H9 (cell line): ENCODE results near the gene ADARB2. TPM values are rescaled to one million over a fixed set of nuclear protein-coding genes. Genes with fewer than 3 reads are reported as not detected.

Experiments
- DNase-seq: peaks from one replicate; pipeline ENCODE4 v3.0.0-alpha.2; 2017
- H2AFZ ChIP-seq: one replicate; pipeline ENCODE4 v1.6.1; 2013; ENCODE audit warnings: mild to moderate bottlenecking, low read length, control low read depth, moderate library complexity
- H2AK5ac ChIP-seq: 2 replicates; pipeline ENCODE4 v1.6.1; 2013; ENCODE audit warnings: low read length, control low read depth, mixed read lengths; ENCODE audit not compliant: insufficient read length
- H2BK120ac ChIP-seq: one replicate; pipeline ENCODE4 v1.6.1; 2013; ENCODE audit warnings: low read depth, mild to moderate bottlenecking, low read length, control low read depth, inconsistent platforms; ENCODE audit not compliant: poor library complexity, severe bottlenecking
- H2BK12ac ChIP-seq: 2 replicates; pipeline ENCODE4 v1.6.1; 2013; ENCODE audit warnings: low read length, control low read depth, mixed read lengths, low read depth; ENCODE audit not compliant: insufficient read length
- H2BK15ac ChIP-seq: 2 replicates; pipeline ENCODE4 v1.6.1; 2013; ENCODE audit warnings: low read depth, low read length, control low read depth
- H2BK20ac ChIP-seq: one replicate; pipeline ENCODE4 v1.6.1; 2013; ENCODE audit warnings: low read depth, mild to moderate bottlenecking, low read length, control low read depth, inconsistent platforms; ENCODE audit not compliant: poor library complexity, severe bottlenecking
- H2BK5ac ChIP-seq: 2 replicates; pipeline ENCODE4 v1.6.1; 2013; ENCODE audit warnings: low read length, control low read depth, mixed read lengths; ENCODE audit not compliant: insufficient read length
- H3K14ac ChIP-seq: 2 replicates; pipeline ENCODE4 v1.6.1; 2013; ENCODE audit warnings: low read length, control low read depth; ENCODE audit not compliant: insufficient read depth
- H3K18ac ChIP-seq: 2 replicates; pipeline ENCODE4 v1.6.1; 2013; ENCODE audit warnings: low read depth, mild to moderate bottlenecking, mixed read lengths, low read length, control low read depth; ENCODE audit not compliant: insufficient read length
- H3K23ac ChIP-seq: 2 replicates; pipeline ENCODE4 v1.6.1; 2013; ENCODE audit warnings: low read length, control low read depth, mixed read lengths, low read depth; ENCODE audit not compliant: insufficient read length
- H3K23me2 ChIP-seq: 2 replicates; pipeline ENCODE4 v1.6.1; 2013; ENCODE audit warnings: low read depth, mild to moderate bottlenecking, mixed read lengths, low read length, control low read depth; ENCODE audit not compliant: insufficient read length, poor library complexity, severe bottlenecking
- H3K27ac ChIP-seq: 2 replicates; pipeline ENCODE4 v1.5.1; 2013; ENCODE audit warnings: low read length, control low read depth, mixed read lengths, low read depth; ENCODE audit not compliant: insufficient read length
- H3K27me3 ChIP-seq: 2 replicates; pipeline ENCODE4 v1.6.1; 2013; ENCODE audit warnings: low read length, control low read depth, inconsistent platforms; ENCODE audit not compliant: insufficient read depth
- H3K4ac ChIP-seq: 2 replicates; pipeline ENCODE4 v1.6.1; 2013; ENCODE audit warnings: low read depth, mild to moderate bottlenecking, control low read depth, inconsistent platforms, low read length, moderate library complexity
- H3K4me1 ChIP-seq: 2 replicates; pipeline ENCODE4 v1.6.1; 2013; ENCODE audit warnings: low read length, control low read depth, inconsistent platforms; ENCODE audit not compliant: insufficient read depth
- H3K4me2 ChIP-seq: 2 replicates; pipeline ENCODE4 v1.6.1; 2013; ENCODE audit warnings: low read length, control low read depth, mixed read lengths; ENCODE audit not compliant: insufficient read length, insufficient read depth
- H3K56ac ChIP-seq: 2 replicates; pipeline ENCODE4 v1.6.1; 2013; ENCODE audit warnings: low read depth, mild to moderate bottlenecking, mixed read lengths, low read length, control low read depth; ENCODE audit not compliant: insufficient read length
- H3K79me1 ChIP-seq: 2 replicates; pipeline ENCODE4 v1.6.1; 2013; ENCODE audit warnings: low read depth, mild to moderate bottlenecking, moderate library complexity, low read length, control low read depth, inconsistent platforms; ENCODE audit not compliant: insufficient read depth, poor library complexity, severe bottlenecking
- H3K79me2 ChIP-seq: 2 replicates; pipeline ENCODE4 v1.6.1; 2013; ENCODE audit warnings: low read length, control low read depth, inconsistent platforms; ENCODE audit not compliant: insufficient read depth
- H3K9ac ChIP-seq: 2 replicates; pipeline ENCODE4 v1.6.1; 2013; ENCODE audit warnings: low read length, control low read depth, mixed read lengths; ENCODE audit not compliant: insufficient read length; ENCODE audit errors: extremely low read depth
- H3K9me3 ChIP-seq: one replicate; pipeline ENCODE4 v1.6.1; 2013; ENCODE audit warnings: low read depth, low read length, inconsistent platforms; ENCODE audit not compliant: control insufficient read depth
- H3T11ph ChIP-seq: one replicate; pipeline ENCODE4 v1.6.1; 2013; ENCODE audit warnings: mild to moderate bottlenecking, low read length, control low read depth, inconsistent platforms
- H4K20me1 ChIP-seq: one replicate; pipeline ENCODE4 v1.6.1; 2013; ENCODE audit not compliant: control insufficient read depth, insufficient read length, insufficient read depth
- H4K5ac ChIP-seq: 2 replicates; pipeline ENCODE4 v1.6.1; 2013; ENCODE audit warnings: low read depth, mild to moderate bottlenecking, mixed read lengths, low read length, control low read depth; ENCODE audit not compliant: insufficient read length
- H4K8ac ChIP-seq: replicated peaks from 2 replicates; pipeline ENCODE4 v1.6.1; 2013; ENCODE audit warnings: low read length, control low read depth, mixed read lengths, low read depth; ENCODE audit not compliant: insufficient read length
- H4K91ac ChIP-seq: 2 replicates; pipeline ENCODE4 v1.6.1; 2013; ENCODE audit warnings: low read depth, mild to moderate bottlenecking, moderate library complexity, mixed read lengths, low read length, control low read depth; ENCODE audit not compliant: insufficient read length
- H3K27ac Mint-ChIP-seq, 3 experiments: 2 replicates in 2 of 3; 3 replicates in 1 of 3; pipeline ENCODE4 v1.8.0; 2020 to 2021; ENCODE audit warnings: mixed read lengths in 3 of 3, mild to moderate bottlenecking in 1 of 3, moderate library complexity in 1 of 3
- H3K27me3 Mint-ChIP-seq: 2 replicates; pipeline ENCODE4 v1.8.0; 2021; ENCODE audit warnings: low read depth, mild to moderate bottlenecking, moderate library complexity, mixed read lengths
- H3K36me3 Mint-ChIP-seq, 3 experiments: 2 replicates in 2 of 3; 3 replicates in 1 of 3; pipeline ENCODE4 v1.8.0; 2020 to 2021; ENCODE audit warnings: low read depth in 3 of 3, mixed read lengths in 3 of 3; ENCODE audit not compliant: insufficient read depth in 1 of 3
- H3K4me1 Mint-ChIP-seq, 2 experiments: 2 replicates each; pipeline ENCODE4 v1.8.0; 2020; ENCODE audit warnings: mixed read lengths in 2 of 2
- H3K4me3 Mint-ChIP-seq, 2 experiments: 2 replicates in 1 of 2; 3 replicates in 1 of 2; pipeline ENCODE4 v1.8.0; 2020 to 2021; ENCODE audit warnings: mild to moderate bottlenecking in 2 of 2, mixed read lengths in 2 of 2, moderate library complexity in 1 of 2
- H3K9me3 Mint-ChIP-seq, 2 experiments: 2 replicates in 1 of 2; 3 replicates in 1 of 2; pipeline ENCODE4 v1.8.0; 2020; ENCODE audit warnings: mild to moderate bottlenecking in 2 of 2, mixed read lengths in 2 of 2, moderate library complexity in 1 of 2
- WGBS: extraction: QIAGEN DNeasy Blood & Tissue Kit; methylation state at CpG from one replicate; pipeline ENCODE4 v1.1.7; 2013; ENCODE audit warnings: missing lambda C conversion rate, low lambda C conversion rate, mixed read lengths; ENCODE audit not compliant: insufficient read length; ENCODE audit errors: extremely low coverage; 5-methylcytosine and 5-hydroxymethylcytosine counted together
- total RNA-seq: library from RNA; stranded (reverse); gene quantifications from 2 replicates; pipeline ENCODE4 v1.2.1, GENCODE V29; 2021
- TF ChIP-seq, protein P1 (sequence below): fragments of 200-600 bp; sonication (generic); conservative IDR thresholded peaks from 3 replicates; pipeline ENCODE4 v1.8.0; 2021; ENCODE audit warnings: antibody characterized with exemption, mild to moderate bottlenecking

ADARB2 gene
- total RNA-seq, 1 experiment from 2014 or later, result 0.87 TPM

DNA sequence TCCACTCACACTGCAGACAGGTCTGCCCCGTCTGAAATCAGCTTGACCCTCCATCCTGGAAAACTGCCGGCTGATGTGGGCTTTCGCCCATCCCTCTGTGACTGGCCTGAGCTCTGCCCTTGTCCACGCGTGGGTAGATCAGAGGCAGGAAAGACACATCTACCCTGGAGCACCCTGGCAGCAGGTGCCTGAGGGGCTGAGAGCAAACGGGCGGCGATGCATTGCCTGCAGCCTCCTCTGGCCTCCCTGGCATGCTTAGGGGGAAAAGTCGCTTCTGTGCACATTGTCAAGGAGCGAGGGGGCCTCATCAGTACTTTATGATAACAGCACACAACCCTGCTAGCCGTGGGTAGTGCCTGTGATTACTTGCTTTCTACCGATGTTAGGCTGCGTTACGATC, 109.4 kb downstream of the ADARB2 start:
- Histone ChIP-seq H2BK5ac (no peak overlapping the region), H4K91ac (no peak overlapping the region), H3K18ac (no peak overlapping the region), H3K23ac (no peak overlapping the region), H4K20me1 (peaks cover 6% of the 10 kb centered on the region), H3K79me1 (no peaks in the 10 kb centered on the region), H3K9me3 (no peaks in the 10 kb centered on the region), H3K27me3 (no peaks in the 10 kb centered on the region), H3K14ac (no peak overlapping the region; the same call in 1 of the 2 replicates), H2BK12ac (no peak overlapping the region), H4K5ac (peak overlapping the region; percentile 8), H3K27ac (no peak overlapping the region), H2AK5ac (no peak overlapping the region), H3K4me1 (peaks cover 2% of the 10 kb centered on the region; the same call in 1 of the 2 replicates), H3T11ph (no peak overlapping the region), H3K56ac (no peak overlapping the region), H3K4ac (no peak overlapping the region), H2BK20ac (no peak overlapping the region), H2BK15ac (no peak overlapping the region), H2AFZ (no peak overlapping the region), H3K23me2 (no peaks in the 10 kb centered on the region), H2BK120ac (no peak overlapping the region), H3K79me2 (no peaks in the 10 kb centered on the region), H3K9ac (no peak overlapping the region), H4K8ac (no peak overlapping the region), H3K4me2 (no peak overlapping the region)
- TF ChIP-seq, protein P1, sequence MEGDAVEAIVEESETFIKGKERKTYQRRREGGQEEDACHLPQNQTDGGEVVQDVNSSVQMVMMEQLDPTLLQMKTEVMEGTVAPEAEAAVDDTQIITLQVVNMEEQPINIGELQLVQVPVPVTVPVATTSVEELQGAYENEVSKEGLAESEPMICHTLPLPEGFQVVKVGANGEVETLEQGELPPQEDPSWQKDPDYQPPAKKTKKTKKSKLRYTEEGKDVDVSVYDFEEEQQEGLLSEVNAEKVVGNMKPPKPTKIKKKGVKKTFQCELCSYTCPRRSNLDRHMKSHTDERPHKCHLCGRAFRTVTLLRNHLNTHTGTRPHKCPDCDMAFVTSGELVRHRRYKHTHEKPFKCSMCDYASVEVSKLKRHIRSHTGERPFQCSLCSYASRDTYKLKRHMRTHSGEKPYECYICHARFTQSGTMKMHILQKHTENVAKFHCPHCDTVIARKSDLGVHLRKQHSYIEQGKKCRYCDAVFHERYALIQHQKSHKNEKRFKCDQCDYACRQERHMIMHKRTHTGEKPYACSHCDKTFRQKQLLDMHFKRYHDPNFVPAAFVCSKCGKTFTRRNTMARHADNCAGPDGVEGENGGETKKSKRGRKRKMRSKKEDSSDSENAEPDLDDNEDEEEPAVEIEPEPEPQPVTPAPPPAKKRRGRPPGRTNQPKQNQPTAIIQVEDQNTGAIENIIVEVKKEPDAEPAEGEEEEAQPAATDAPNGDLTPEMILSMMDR, result no peak
- DNase-seq, result no peak
- H3K4me3 Mint-ChIP-seq, result no peak overlapping the region
- peaks cover 0 to 2% (median 0%) of the 10 kb centered on the region in 3 experiments; a peak in 2 of 7 replicates for H3K36me3 Mint-ChIP-seq
- peak overlapping the region in 1 of 3 experiments; percentile 80; a peak in 1 of 7 replicates for H3K27ac Mint-ChIP-seq
- H3K27me3 Mint-ChIP-seq, result no peaks in the 10 kb centered on the region; the same call in 1 of the 2 replicates
- peaks cover 10 to 14% of the 10 kb centered on the region in 2 experiments for H3K4me1 Mint-ChIP-seq
- no CpG with 5 or more reads among the region's 14 CpGs for whole genome bisulfite sequencing
- H3K9me3 Mint-ChIP-seq, result no peaks in the 10 kb centered on the region
